ENCODE measurements around the gene GDI1.
A peak's percentile ranks its signal among the peaks of the same experiment; 100 is the strongest.

GDI1 gene

DNA sequence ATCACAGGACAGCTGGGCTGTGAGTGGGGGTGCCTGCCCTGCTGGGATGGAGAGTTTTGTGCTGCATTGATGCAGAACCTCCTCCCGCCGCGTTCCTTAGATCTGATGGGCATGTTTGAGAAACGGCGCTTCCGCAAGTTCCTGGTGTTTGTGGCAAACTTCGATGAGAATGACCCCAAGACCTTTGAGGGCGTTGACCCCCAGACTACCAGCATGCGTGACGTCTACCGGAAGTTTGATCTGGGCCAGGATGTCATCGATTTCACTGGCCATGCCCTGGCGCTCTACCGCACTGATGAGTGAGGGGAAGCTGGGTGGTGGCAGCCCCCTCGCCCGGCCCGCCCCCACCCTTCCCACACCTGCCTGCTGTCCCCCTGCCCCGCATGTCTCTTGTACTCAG, 2.9 kb downstream of the GDI1 start:
- no peak for DNase-seq

GRCh38 chrX:154440623-154441357, 3.8 kb downstream of the GDI1 start:
- no peak for DNase-seq

- no peak for DNase-seq
These were observed 4.6 kb downstream of the GDI1 start for GRCh38 chrX:154441564-154441963.

GRCh38 chrX:154441984-154442707, 5.2 kb downstream of the GDI1 start:
- DNase-seq: no peak

GRCh38 chrX:154443479-154443910, 6.5 kb downstream of the GDI1 start:
- no peak for DNase-seq

DNA sequence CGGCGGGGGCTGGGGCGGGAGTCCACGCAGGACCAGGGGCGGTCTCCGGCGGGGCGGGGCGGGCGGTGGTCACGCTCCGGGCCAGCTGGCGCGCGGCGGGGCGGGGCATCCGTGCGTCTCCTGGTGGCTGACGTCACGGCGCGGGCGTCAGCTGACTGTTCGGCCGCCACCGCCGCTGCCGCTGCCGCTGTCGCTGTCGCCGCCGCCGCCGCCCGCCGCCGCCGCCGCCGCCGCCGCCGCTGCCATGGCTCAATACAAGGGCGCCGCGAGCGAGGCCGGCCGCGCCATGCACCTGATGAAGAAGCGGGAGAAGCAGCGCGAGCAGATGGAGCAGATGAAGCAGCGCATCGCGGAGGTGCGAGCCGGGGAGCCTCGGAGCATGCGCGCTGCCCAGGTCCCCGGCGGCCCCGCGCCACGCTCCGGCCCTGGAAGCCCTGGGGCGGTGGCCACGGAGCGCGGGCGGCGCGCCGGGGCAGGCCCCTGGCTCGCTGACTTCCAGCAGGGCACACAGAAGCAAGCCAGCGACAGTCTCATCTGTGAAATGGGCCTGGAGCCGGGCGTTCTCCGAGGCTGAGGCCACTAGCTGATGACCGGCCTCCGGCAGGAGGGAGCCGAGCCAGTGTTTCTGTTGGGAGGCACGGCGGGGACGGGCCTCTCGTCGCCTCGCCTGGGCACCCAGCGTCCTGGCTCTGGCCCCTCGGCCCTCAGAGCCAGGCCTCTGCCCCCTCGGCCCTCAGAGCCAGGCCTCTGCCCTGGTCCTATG, 7.2 kb downstream of the GDI1 start, which contains the start of gene FAM50A:
TSS of gene FAM50A (plus strand) at position 150 of the 763 bp plus-strand sequence. CDS start at position 245, 95 bp downstream.
- peak; percentile 56 for DNase-seq

DNA sequence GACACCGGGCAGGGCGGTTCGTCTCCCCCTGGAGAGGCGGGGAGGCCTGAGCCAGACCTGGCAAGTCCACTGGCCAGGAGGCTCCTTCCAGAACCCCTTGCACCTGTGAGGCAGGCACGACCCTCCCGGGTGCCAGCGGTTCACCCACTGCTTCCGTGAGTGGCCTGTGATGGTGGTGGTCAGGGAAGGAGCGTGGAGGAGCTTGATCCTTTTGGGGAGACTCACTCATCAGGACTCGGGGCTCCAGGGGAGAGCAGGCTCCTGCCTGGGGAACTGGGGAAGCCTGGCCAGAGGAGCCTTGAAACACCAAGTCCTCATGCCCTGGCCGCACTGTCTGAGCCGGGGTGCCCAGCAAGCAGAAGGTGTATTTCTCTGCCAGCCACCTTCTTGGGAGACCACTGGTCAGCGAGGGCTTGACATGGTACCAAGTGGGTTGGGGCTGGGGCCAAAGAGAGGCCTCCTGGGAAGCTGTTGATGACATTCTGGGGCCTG, 7.8 kb downstream of the GDI1 start:
- no peak for DNase-seq

GRCh38 chrX:154445776-154446175, 8.8 kb downstream of the GDI1 start:
- no peak for DNase-seq

DNA sequence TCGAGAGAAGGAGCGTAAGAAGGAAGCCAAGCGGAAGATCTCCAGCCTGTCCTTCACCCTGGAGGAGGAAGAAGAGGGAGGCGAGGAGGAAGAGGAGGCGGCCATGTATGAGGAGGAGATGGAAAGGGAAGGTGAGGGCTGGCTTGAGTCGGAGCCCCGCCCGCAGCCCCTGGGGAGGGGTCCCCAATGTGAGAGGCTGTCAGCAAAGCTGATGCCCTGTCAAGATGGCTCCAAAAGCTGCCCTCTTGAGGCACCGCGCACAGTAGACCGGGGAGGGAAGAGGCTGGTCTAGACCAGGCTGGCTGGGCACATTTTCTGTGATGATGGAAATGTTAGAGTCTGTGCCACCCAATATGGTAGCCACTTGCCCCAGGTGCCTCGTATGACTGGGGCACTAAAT, 9.5 kb downstream of the GDI1 start:
- DNase-seq: no peak

DNA sequence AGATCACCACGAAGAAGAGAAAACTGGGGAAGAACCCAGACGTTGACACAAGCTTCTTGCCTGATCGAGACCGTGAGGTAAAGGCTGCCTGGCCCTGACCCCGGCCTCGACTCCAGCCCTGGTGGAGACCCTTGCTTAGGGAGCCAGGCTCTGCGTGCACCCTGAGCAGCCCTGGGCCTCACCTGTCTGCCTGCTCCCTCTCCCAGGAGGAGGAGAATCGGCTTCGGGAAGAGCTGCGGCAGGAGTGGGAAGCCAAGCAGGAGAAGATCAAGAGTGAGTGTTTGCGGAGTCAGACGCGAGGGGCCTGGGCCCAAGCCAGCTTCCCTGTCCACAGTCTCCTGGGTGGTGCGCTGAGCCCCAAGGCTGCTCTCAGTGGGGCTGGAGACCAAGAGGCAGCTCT, 11.5 kb downstream of the GDI1 start:
- no peak for DNase-seq

DNA sequence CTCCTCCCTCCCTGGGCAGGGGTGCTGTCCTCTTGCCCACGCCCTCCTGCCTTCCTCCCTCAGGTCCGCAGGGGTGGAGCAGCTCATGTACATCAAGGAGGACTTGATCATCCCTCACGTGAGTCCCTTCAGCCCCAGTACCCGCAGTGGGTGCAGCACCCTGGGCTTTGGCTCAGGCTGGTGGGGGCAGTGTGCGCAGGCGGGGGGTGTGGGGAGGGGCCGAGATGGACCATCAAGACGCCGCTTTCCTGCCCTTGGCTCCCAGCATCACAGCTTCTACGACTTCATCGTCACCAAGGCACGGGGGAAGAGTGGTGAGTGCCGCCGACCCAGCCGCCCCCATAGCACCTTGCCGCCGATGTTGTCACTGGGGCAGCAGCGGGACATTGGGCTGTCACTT, 12.7 kb downstream of the GDI1 start:
- DNase-seq: no peak

GRCh38 chrX:154450312-154450711, 13.4 kb downstream of the GDI1 start:
- no peak for DNase-seq

GRCh38 chrX:154452823-154453222, 15.9 kb downstream of the GDI1 start:
- no peak for DNase-seq

GRCh38 chrX:154457491-154458115, 20.6 kb downstream of the GDI1 start:
- DNase-seq: peak; percentile 40

GRCh38 chrX:154458116-154458953, 21.4 kb downstream of the GDI1 start, which contains the start of gene PLXNA3:
PLXNA3 (plus strand) TSS chrX:154458281; CDS start chrX:154460184, 1,903 bp downstream.
- peak; percentile 60 for DNase-seq

DNA sequence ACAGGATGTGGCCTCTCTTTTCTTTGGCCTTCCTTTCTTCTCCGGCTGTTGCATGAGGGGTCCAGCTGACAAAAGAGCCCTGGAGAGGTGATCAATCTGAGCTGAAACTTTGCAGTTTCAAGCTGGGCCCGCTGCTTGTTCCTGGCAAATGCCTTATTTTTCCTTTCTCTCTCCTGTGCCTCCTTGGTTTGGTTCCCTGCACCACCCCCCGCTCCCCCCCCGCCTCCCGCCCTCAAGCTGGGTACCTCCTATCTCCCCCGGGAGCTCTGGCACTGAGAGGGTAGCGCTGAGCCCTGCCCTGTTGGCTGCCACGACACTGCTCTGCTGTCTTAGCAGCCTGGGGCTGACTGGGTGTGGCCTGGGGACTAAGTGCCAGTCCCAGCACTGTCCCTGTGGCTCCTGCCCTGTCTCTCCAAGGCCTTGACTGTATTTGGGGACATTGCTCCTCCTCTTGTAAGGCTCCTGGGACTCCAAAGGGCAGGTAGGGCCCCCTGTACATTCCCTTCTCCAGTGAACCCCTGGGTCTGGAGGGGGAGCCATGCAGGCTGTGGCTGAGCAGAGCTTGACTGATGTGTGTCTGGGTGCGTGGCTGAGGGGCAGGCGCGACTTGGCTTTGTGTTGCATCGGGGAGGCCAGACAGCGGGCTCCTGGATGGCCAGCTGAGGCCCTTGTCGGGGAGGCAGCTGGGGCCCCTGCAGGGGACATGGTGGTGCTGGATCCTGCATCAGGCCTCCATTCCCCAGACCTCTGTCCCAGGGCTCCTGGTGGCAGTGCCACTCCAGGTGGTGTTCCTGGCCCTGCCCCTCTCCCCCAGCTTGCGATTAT, 22.2 kb downstream of the GDI1 start:
- DNase-seq: no peak

- no peak for DNase-seq
These were observed 22.9 kb downstream of the GDI1 start for GRCh38 chrX:154459832-154460231.

- DNase-seq: no peak
These were observed 23.4 kb downstream of the GDI1 start for GRCh38 chrX:154460326-154460725.

GRCh38 chrX:154462396-154462795, 25.4 kb downstream of the GDI1 start:
- no peak for DNase-seq

DNA sequence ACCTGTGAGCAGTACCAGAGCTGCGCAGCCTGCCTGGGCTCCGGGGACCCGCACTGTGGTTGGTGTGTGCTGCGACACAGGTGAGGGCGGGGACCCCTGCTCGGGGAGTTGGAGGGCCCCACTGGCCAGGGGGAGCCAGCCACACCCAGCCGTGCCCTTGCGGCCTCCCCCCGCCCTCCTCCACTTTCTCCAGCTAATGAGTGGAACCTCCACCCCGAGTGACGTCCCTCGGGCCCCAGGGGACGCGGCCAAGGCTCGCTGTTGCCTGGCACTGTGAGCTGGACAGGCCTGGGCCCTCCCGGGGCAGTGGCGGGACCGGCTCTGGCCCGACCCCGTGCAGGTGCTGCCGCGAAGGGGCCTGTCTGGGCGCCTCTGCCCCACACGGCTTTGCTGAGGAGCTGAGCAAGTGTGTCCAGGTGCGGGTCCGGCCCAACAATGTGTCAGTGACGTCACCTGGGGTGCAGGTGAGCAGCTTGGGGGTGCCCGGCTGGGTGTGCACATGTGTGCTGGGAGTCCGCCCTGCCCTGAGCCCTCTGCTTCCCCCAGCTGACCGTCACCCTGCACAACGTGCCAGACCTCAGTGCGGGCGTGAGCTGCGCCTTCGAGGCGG, 26.8 kb downstream of the GDI1 start:
- DNase-seq: no peak
